IMR-90 (cell line): ENCODE measurements around the gene PTPN21. TPM values are rescaled to one million over a fixed set of nuclear protein-coding genes. Genes with fewer than 3 reads are reported as not detected.

Source experiments
- ATAC-seq: fragments of 200-7000 bp; cut with Tn5 transposase; 2 replicates; pipeline ENCODE4 v1.9.1; 2020; ENCODE audit warnings: low read depth, mild to moderate bottlenecking, moderate library complexity
- BruUV-seq: library from RNA; stranded (reverse); fragments of 400-500 nt; replicated peaks from 2 replicates; lab custom pipeline; 2021; lab: Mats Ljungman, UMichigan
- CTCF ChIA-PET: fragments of 300-600 bp; formaldehyde crosslinking; extraction: SDS; loops from one replicate; lab custom pipeline; 2021; ENCODE audit warnings: antibody characterized with exemption; lab: Yijun Ruan, JAX
- POLR2A ChIA-PET: fragments of 300-600 bp; sonication (Branson Sonifier 250); formaldehyde crosslinking; loops from one replicate; lab custom pipeline; 2022; ENCODE audit warnings: antibody characterized with exemption; ENCODE audit not compliant: unreplicated experiment; lab: Charles Lee
- DNase-seq: peaks from one replicate; pipeline ENCODE4 v3.0.0; 2013
- H2AFZ ChIP-seq: replicated peaks from 2 replicates; pipeline ENCODE3; 2013; ENCODE audit warnings: low read length, mild to moderate bottlenecking; ENCODE audit not compliant: poor library complexity
- H2AK5ac ChIP-seq: 2 replicates; pipeline ENCODE4 v1.6.1; 2013; ENCODE audit warnings: low read depth, low read length, inconsistent platforms
- H2AK9ac ChIP-seq: replicated peaks from 2 replicates; pipeline ENCODE3; 2013; ENCODE audit warnings: mild to moderate bottlenecking, low read depth, low read length, moderate library complexity; ENCODE audit not compliant: poor library complexity
- H2BK120ac ChIP-seq: 2 replicates; pipeline ENCODE4 v1.6.1; 2013; ENCODE audit warnings: low read depth, low read length, inconsistent platforms
- H2BK15ac ChIP-seq: 3 replicates; pipeline ENCODE4 v1.6.1; 2013; ENCODE audit warnings: low read depth, low read length, inconsistent platforms
- H2BK20ac ChIP-seq: 2 replicates; pipeline ENCODE4 v1.6.1; 2013; ENCODE audit warnings: low read depth, mild to moderate bottlenecking, inconsistent platforms, low read length, moderate library complexity
- H2BK5ac ChIP-seq: 2 replicates; pipeline ENCODE4 v1.6.1; 2013; ENCODE audit warnings: mild to moderate bottlenecking, low read depth, low read length, inconsistent platforms; ENCODE audit not compliant: poor library complexity, severe bottlenecking
- H3K14ac ChIP-seq: replicated peaks from 2 replicates; pipeline ENCODE4 v1.6.1; 2013; ENCODE audit warnings: low read depth, low read length, inconsistent platforms
- H3K18ac ChIP-seq: 2 replicates; pipeline ENCODE4 v1.6.1; 2013; ENCODE audit warnings: low read depth, low read length, control low read depth
- H3K23ac ChIP-seq: 2 replicates; pipeline ENCODE4 v1.6.1; 2013; ENCODE audit warnings: low read depth, low read length, inconsistent platforms
- H3K27ac ChIP-seq: 2 replicates; pipeline ENCODE4 v1.5.1; 2013; ENCODE audit warnings: mild to moderate bottlenecking, control low read depth, low read length; ENCODE audit not compliant: insufficient read depth
- H3K27me3 ChIP-seq: 2 replicates; pipeline ENCODE4 v1.6.1; 2013; ENCODE audit warnings: low read length; ENCODE audit not compliant: control insufficient read depth, insufficient read depth
- H3K36me3 ChIP-seq: 2 replicates; pipeline ENCODE4 v1.6.1; 2013; ENCODE audit warnings: low read length, mixed read lengths; ENCODE audit not compliant: control insufficient read depth, insufficient read depth
- H3K4ac ChIP-seq: 2 replicates; pipeline ENCODE4 v1.6.1; 2013; ENCODE audit warnings: low read depth, low read length, inconsistent platforms
- H3K4me1 ChIP-seq: 2 replicates; pipeline ENCODE4 v1.6.1; 2013; ENCODE audit warnings: low read length, mixed read lengths; ENCODE audit not compliant: control insufficient read depth, insufficient read depth
- H3K4me2 ChIP-seq: 2 replicates; pipeline ENCODE4 v1.6.1; 2013; ENCODE audit warnings: low read depth, mild to moderate bottlenecking, control low read depth, low read length, moderate library complexity
- H3K4me3 ChIP-seq: 2 replicates; pipeline ENCODE4 v1.5.1; 2013; ENCODE audit warnings: low read depth, mild to moderate bottlenecking, control low read depth, low read length, moderate library complexity; ENCODE audit not compliant: insufficient read depth
- H3K56ac ChIP-seq: 2 replicates; pipeline ENCODE4 v1.6.1; 2013; ENCODE audit warnings: low read length, inconsistent platforms; ENCODE audit not compliant: insufficient read depth; ENCODE audit errors: extremely low read depth
- H3K79me1 ChIP-seq, 2 experiments: 2 replicates each; pipeline ENCODE4 v1.6.1; 2013; ENCODE audit warnings: low read length in 2 of 2, inconsistent platforms in 1 of 2, low read depth in 1 of 2
- H3K9ac ChIP-seq: 2 replicates; pipeline ENCODE4 v1.6.1; 2013; ENCODE audit warnings: low read depth, low read length, control low read depth
- H3K9me1 ChIP-seq: 2 replicates; pipeline ENCODE4 v1.6.1; 2013; ENCODE audit warnings: low read length, inconsistent platforms; ENCODE audit not compliant: insufficient read depth
- H3K9me3 ChIP-seq: 2 replicates; pipeline ENCODE4 v1.6.1; 2013; ENCODE audit warnings: low read length; ENCODE audit not compliant: control insufficient read depth, insufficient read depth
- H4K20me1 ChIP-seq: 2 replicates; pipeline ENCODE4 v1.6.1; 2013; ENCODE audit warnings: low read length, inconsistent platforms; ENCODE audit not compliant: insufficient read depth
- H4K5ac ChIP-seq: 2 replicates; pipeline ENCODE4 v1.6.1; 2013; ENCODE audit warnings: mild to moderate bottlenecking, low read depth, low read length, control low read depth
- H4K8ac ChIP-seq, 2 experiments: 2 replicates each; pipeline ENCODE4 v1.6.1; 2013; ENCODE audit warnings: low read depth in 2 of 2, low read length in 2 of 2, control low read depth in 1 of 2, inconsistent platforms in 1 of 2
- H4K91ac ChIP-seq: 2 replicates; pipeline ENCODE4 v1.6.1; 2013; ENCODE audit warnings: low read depth, low read length, inconsistent platforms; ENCODE audit not compliant: insufficient read depth
- BHLHE40 ChIP-seq: fragments of 150-350 bp; IDR thresholded peaks from 2 replicates; pipeline ENCODE4 v1.6.1; 2016; ENCODE audit warnings: mild to moderate bottlenecking, low read depth, low read length
- FOS ChIP-seq: fragments of 150-350 bp; IDR thresholded peaks from 2 replicates; pipeline ENCODE4 v1.6.1; 2016; ENCODE audit warnings: low read depth, low read length
- MAFK ChIP-seq: IDR thresholded peaks from 2 replicates; pipeline ENCODE4 v1.6.1; 2012; ENCODE audit warnings: low read depth, low read length, improper control_type of control experiment
- MAZ ChIP-seq: IDR thresholded peaks from 2 replicates; pipeline ENCODE4 v1.6.1; 2012; ENCODE audit warnings: low read depth, mild to moderate bottlenecking, low read length, improper control_type of control experiment, moderate library complexity, borderline replicate concordance
- MXI1 ChIP-seq: IDR thresholded peaks from 2 replicates; pipeline ENCODE4 v1.6.1; 2012; ENCODE audit warnings: low read depth, mild to moderate bottlenecking, low read length, moderate library complexity, borderline replicate concordance
- POLR2A ChIP-seq: IDR thresholded peaks from 2 replicates; pipeline ENCODE4 v1.6.1; 2012; ENCODE audit warnings: mild to moderate bottlenecking, low read depth, low read length
- RCOR1 ChIP-seq: IDR thresholded peaks from 2 replicates; pipeline ENCODE4 v1.6.1; 2012; ENCODE audit warnings: mild to moderate bottlenecking, low read length, improper control_type of control experiment; ENCODE audit not compliant: insufficient replicate concordance
- WGBS, 2 experiments: methylation state at CpG; one replicate each; pipeline versions ENCODE4 v1.1.5 to v1.1.7; 2013; ENCODE audit warnings: missing lambda C conversion rate in 2 of 2; ENCODE audit not compliant: insufficient read length in 1 of 2; ENCODE audit errors: extremely low coverage in 2 of 2; 5-methylcytosine and 5-hydroxymethylcytosine counted together
- dilution Hi-C: fragments of 300-500 bp; cut with HindIII; formaldehyde crosslinking; loops from one replicate; pipeline ENCODE4 v1.14.3; 2018; ENCODE audit warnings: low sequenced_read_pairs; ENCODE audit not compliant: unreplicated experiment
- in situ Hi-C: fragments of 300-500 bp; cut with MboI; formaldehyde crosslinking; loops from 3 replicates; pipeline ENCODE4 v1.14.3; 2019; ENCODE audit warnings: low sequenced_read_pairs, inconsistent platforms, mixed read lengths
- intact Hi-C: fragments of 100-400 bp; cut with micrococcal nuclease; formaldehyde crosslinking; loops from 2 replicates; pipeline ENCODE4 v1.10.0; 2022
- polyA plus RNA-seq, 3 experiments: library from polyadenylated mRNA; depleted of rRNA; stranded (reverse); fragments of >200 nt; gene quantifications; 2 replicates each; pipeline ENCODE4 v1.2.3, GENCODE V29; 2012; ENCODE audit warnings: low replicate concordance in 1 of 3
- total RNA-seq: library from RNA; depleted of rRNA; stranded (reverse); fragments of >200 nt; gene quantifications from 2 replicates; pipeline ENCODE4 v1.2.3, GENCODE V29; 2012

Gene PTPN21
- total and polyA plus RNA-seq, 2 of the 4 experiments (the other 2 are of a cell fraction), result 10.4 to 10.7 TPM

DNA sequence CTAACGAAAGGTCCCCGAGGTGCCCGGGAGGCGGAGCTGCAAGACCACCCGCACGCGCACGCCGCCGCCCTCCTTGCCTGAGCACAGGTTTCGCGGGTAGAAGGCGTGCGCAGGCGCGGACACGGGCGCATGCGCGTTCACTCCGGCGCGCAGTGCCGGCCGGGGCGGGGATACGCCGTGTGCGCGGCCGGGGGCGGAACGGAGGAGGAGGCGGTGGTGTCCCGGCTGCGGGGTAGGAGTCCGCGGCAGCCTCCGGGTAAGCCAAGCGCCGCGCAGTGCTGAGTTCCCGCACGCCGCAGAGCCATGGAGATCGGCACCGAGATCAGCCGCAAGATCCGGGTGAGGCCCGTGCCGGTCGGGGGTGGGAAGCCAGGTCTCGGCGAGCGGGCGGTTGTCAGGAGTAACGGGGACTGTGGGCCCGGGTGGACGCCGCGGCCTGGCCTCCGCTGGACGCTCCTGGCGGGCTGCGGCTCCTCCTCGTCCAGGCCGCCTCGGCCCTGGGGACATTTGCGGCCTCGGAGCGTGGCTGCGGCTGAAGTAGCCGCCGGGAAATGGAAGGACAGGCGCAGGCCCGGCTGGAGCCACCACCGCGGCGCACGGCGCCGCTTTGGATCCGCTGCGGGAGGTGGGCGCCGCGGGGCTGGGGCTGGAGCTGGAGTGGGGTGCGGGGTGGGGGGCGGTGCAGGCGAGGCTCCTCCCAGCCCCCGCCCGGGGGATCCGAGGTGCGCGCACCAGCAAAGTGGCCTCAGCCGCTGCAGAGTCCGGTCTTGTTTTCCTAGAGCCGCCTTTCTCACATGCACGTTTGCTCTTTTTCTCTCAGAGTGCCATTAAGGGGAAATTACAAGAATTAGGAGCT is 8.3 kb upstream of the PTPN21 start, which contains the start of gene ZC3H14:
Gene ZC3H14 (plus strand): TSS at position 207 of the 856 bp plus-strand sequence. CDS start 97 bp downstream, at position 304.
- peak within 1 kb of the TSS; percentile 98 for H3K4me3 ChIP-seq
- H3K56ac ChIP-seq, result peak within 1 kb of the TSS; percentile 75
- peak within 1 kb of the TSS; percentile 79 for H3K23ac ChIP-seq
- no TSS peak for BruUV-seq
- in situ Hi-C loops, result no loop called here
- peak within 1 kb of the TSS; percentile 71; the same call in 1 of the 2 replicates for H3K18ac ChIP-seq
- ATAC-seq (peak; percentile 95), DNase-seq (peak; percentile 80)
- intact Hi-C loops, result loop anchor here (5.0 kb wide), 2 partner anchors 176 to 616 kb away; partner anchors contain the start of gene SPATA7
- peak within 1 kb of the TSS; percentile 94 for H3K27ac ChIP-seq
- peaks cover 4 to 21% of the 10 kb centered on the region in 2 experiments for H3K79me1 ChIP-seq
- H3K4me1 ChIP-seq, result peaks cover 6% of the 10 kb centered on the region; the same call in 1 of the 2 replicates
- no peaks in the 10 kb centered on the region for H3K9me3 ChIP-seq
- dilution Hi-C loops, result no loop called here
- H2AK5ac ChIP-seq, result peak within 1 kb of the TSS; percentile 84
- TF ChIP-seq MXI1, result peak; percentile 66
- peak; percentile 39 for TF ChIP-seq BHLHE40
- TF ChIP-seq FOS, result no peak
- no peak for TF ChIP-seq RCOR1
- TF ChIP-seq POLR2A, result peak; percentile 61; the same call in 1 of the 2 replicates
- TF ChIP-seq MAFK, result no peak
- peak; percentile 83; the same call in 1 of the 2 replicates for TF ChIP-seq MAZ
- peak within 1 kb of the TSS; percentile 58 for H3K14ac ChIP-seq
- peaks cover 2% of the 10 kb centered on the region; the same call in 1 of the 2 replicates for H3K36me3 ChIP-seq
- H3K4ac ChIP-seq, result peak within 1 kb of the TSS; percentile 82
- H3K9ac ChIP-seq, result peak within 1 kb of the TSS; percentile 96
- POLR2A ChIA-PET, result no interaction called here
- peak within 1 kb of the TSS; percentile 100 for H3K4me2 ChIP-seq
- H3K27me3 ChIP-seq, result no peaks in the 10 kb centered on the region
- H4K5ac ChIP-seq, result peak within 1 kb of the TSS; percentile 64; the same call in 1 of the 2 replicates
- CTCF ChIA-PET, result no interaction called here
- 0% methylated on average over 53 of the region's 99 CpGs; no CpG with 5 or more reads in 1 of the 2 experiments for WGBS, 2 experiments
- H4K91ac ChIP-seq, result peak within 1 kb of the TSS; percentile 69
- peak within 1 kb of the TSS; percentile 100 for H2AFZ ChIP-seq
- 0 out of 2 replicates have a peak, but pooled peaks cover 3% of the 10 kb centered on the region for H3K9me1 ChIP-seq
- peak within 1 kb of the TSS; percentile 74 to 92; a peak in 3 of 4 replicates for H4K8ac ChIP-seq
- no peak within 1 kb of the TSS for H2BK20ac ChIP-seq
- peak within 1 kb of the TSS; percentile 39; the same call in 2 of the 3 replicates for H2BK15ac ChIP-seq
- peak within 1 kb of the TSS; percentile 81 for H2BK5ac ChIP-seq
- H2BK120ac ChIP-seq, result no peak within 1 kb of the TSS
- peaks cover 15% of the 10 kb centered on the region for H4K20me1 ChIP-seq
- peak within 1 kb of the TSS; percentile 94 for H2AK9ac ChIP-seq
